GM21367 (cell line): ENCODE results near the gene FOXN4.

Experiments used
- ATAC-seq: cut with Tn5 transposase; IDR thresholded peaks from one replicate; pipeline ENCODE4 v1.9.1; 2021; ENCODE audit not compliant: unreplicated experiment

The FOXN4 gene

GRCh38 chr12:109281452-109281851, 27.6 kb downstream of the FOXN4 start:
- no peak for ATAC-seq

- no peak for ATAC-seq
These were observed 29.6 kb downstream of the FOXN4 start for GRCh38 chr12:109279525-109279924.

- no peak for ATAC-seq
These were observed 30.2 kb downstream of the FOXN4 start for GRCh38 chr12:109278912-109279311.

GRCh38 chr12:109277899-109278762, 31.0 kb downstream of the FOXN4 start:
- no peak for ATAC-seq

GRCh38 chr12:109277255-109277898, 31.7 kb downstream of the FOXN4 start:
- ATAC-seq = no peak

- ATAC-seq = no peak
These were observed 32.9 kb downstream of the FOXN4 start for GRCh38 chr12:109276160-109276559.

GRCh38 chr12:109275173-109275572, 33.9 kb downstream of the FOXN4 start:
- ATAC-seq = no peak

GRCh38 chr12:109274381-109274780, 34.7 kb downstream of the FOXN4 start:
- no peak for ATAC-seq

- ATAC-seq = no peak
These were observed 35.7 kb downstream of the FOXN4 start for GRCh38 chr12:109273354-109273753.

GRCh38 chr12:109271418-109271817, 37.7 kb downstream of the FOXN4 start:
- no peak for ATAC-seq

- ATAC-seq = no peak
These were observed 38.6 kb downstream of the FOXN4 start for GRCh38 chr12:109270494-109270893.

GRCh38 chr12:109269428-109269827, 39.7 kb downstream of the FOXN4 start:
- no peak for ATAC-seq

GRCh38 chr12:109268896-109269295, 40.2 kb downstream of the FOXN4 start:
- no peak for ATAC-seq

- no peak for ATAC-seq
These were observed 41.7 kb downstream of the FOXN4 start for GRCh38 chr12:109267361-109267760.

GRCh38 chr12:109266106-109266879, 42.8 kb downstream of the FOXN4 start:
- ATAC-seq = no peak

- no peak for ATAC-seq
These were observed 44.0 kb downstream of the FOXN4 start for GRCh38 chr12:109264943-109265650.

- ATAC-seq = no peak
These were observed 44.8 kb downstream of the FOXN4 start for GRCh38 chr12:109264095-109264942.

GRCh38 chr12:109263439-109263838, 45.6 kb downstream of the FOXN4 start:
- ATAC-seq = no peak

- ATAC-seq = no peak
These were observed 47.1 kb downstream of the FOXN4 start for GRCh38 chr12:109261939-109262338.

- no peak for ATAC-seq
These were observed 48.0 kb downstream of the FOXN4 start for GRCh38 chr12:109261087-109261486.
